Natural killer cell (primary cell): ENCODE results near the gene ARSH. TPM values are rescaled to one million over a fixed set of nuclear protein-coding genes. Genes with fewer than 3 reads are reported as not detected.
"Not testable (repeated sequence)": the region's sequence is repeated elsewhere in the genome, so short reads cannot be mapped to it uniquely, and the experiment has no call there.

ENCODE experiments used
- ATAC-seq, 3 donors: fragments of 150-1000 bp in 2 of 3; fragments of 200-7000 bp in 1 of 3; cut with Tn5 transposase; 1 replicate in 1 of 3; 2 replicates in 2 of 3; pipeline ENCODE4 v1.10.0; 2021; ENCODE audit warnings: mild to moderate bottlenecking in 2 of 3, moderate library complexity in 2 of 3
- DNase-seq, 2 donors: peaks; one replicate each; pipeline versions ENCODE4 v3.0.0 to v3.0.0-alpha.2; 2013 to 2021; ENCODE audit warnings: mixed read lengths in 1 of 2
- H3K27ac ChIP-seq: one replicate; pipeline ENCODE4 v1.5.1; 2013; ENCODE audit warnings: mild to moderate bottlenecking, low read length
- H3K27me3 ChIP-seq: one replicate; pipeline ENCODE4 v1.6.1; 2013; ENCODE audit warnings: low read length; ENCODE audit not compliant: control insufficient read depth, insufficient read depth
- H3K36me3 ChIP-seq: one replicate; pipeline ENCODE4 v1.6.1; 2013; ENCODE audit warnings: low read length; ENCODE audit not compliant: control insufficient read depth, insufficient read depth
- H3K4me1 ChIP-seq: one replicate; pipeline ENCODE4 v1.6.1; 2013; ENCODE audit warnings: low read length; ENCODE audit not compliant: control insufficient read depth, insufficient read depth
- H3K4me3 ChIP-seq: one replicate; pipeline ENCODE4 v1.5.1; 2013; ENCODE audit warnings: low read length
- H3K9me3 ChIP-seq: one replicate; pipeline ENCODE4 v1.6.1; 2013; ENCODE audit warnings: low read length; ENCODE audit not compliant: control insufficient read depth, insufficient read depth
- H3K27ac Mint-ChIP-seq, 2 donors: one replicate each; pipeline ENCODE4 v1.8.0; 2022; ENCODE audit warnings: mild to moderate bottlenecking in 2 of 2, mixed read lengths in 2 of 2, moderate library complexity in 1 of 2
- H3K27me3 Mint-ChIP-seq, 2 donors: one replicate each; pipeline ENCODE4 v1.8.0; 2022; ENCODE audit warnings: low read depth in 2 of 2, mixed read lengths in 2 of 2
- H3K36me3 Mint-ChIP-seq: one replicate; pipeline ENCODE4 v1.8.0; 2022; ENCODE audit warnings: mixed read lengths
- H3K4me1 Mint-ChIP-seq, 2 donors: one replicate each; pipeline ENCODE4 v1.8.0; 2022; ENCODE audit warnings: mixed read lengths in 2 of 2
- H3K4me3 Mint-ChIP-seq: one replicate; pipeline ENCODE4 v1.8.0; 2022; ENCODE audit warnings: mild to moderate bottlenecking, moderate library complexity, mixed read lengths
- H3K9me3 Mint-ChIP-seq, 2 donors: one replicate each; pipeline ENCODE4 v1.8.0; 2022; ENCODE audit warnings: mixed read lengths in 2 of 2
- WGBS: methylation state at CpG from one replicate; pipeline ENCODE4 v1.1.7; 2013; ENCODE audit warnings: missing lambda C conversion rate; ENCODE audit not compliant: insufficient coverage; 5-methylcytosine and 5-hydroxymethylcytosine counted together
- intact Hi-C: fragments of 100-400 bp; cut with micrococcal nuclease; formaldehyde crosslinking; loops from one replicate; pipeline ENCODE4 v1.14.2; 2022
- total RNA-seq, 4 donors: library from RNA; stranded (reverse); fragments of 120-200 nt in 1 of 4; gene quantifications; one replicate each; pipeline versions ENCODE4 v1.2.3 to v1.2.4, GENCODE V29; 2013 to 2022
- TF ChIP-seq, protein P1 (sequence below): fragments of 200-600 bp; IDR thresholded peaks from one replicate; pipeline ENCODE4 v1.8.0; 2022; ENCODE audit warnings: antibody characterized with exemption

ARSH gene
- total RNA-seq, 3 donors from 2014 or later (not counting 1 experiment from before 2014, with no cell fraction given) = not detected

DNA sequence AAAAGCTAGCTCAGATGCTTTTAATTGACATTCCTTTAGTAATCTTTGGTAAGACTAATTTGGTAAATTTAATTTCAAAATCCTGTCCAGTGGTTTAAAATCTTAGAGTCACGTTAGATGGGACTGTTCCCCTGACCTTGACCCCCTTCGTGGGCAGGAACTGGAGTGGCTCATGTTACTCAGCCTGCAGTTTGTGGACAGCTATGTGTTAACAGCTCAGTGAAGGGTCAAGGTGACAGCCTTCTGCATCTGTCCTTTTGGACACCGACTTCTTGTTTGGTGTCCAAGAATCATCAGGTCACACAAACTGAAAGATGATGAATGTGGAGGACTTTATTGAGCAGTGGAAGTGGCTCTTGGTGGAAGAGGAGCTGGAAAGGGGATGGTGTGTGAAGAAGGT, 37.9 kb downstream of the ARSH start:
- Histone ChIP-seq H3K27ac (no peak overlapping the region), H3K4me3 (no peak overlapping the region), H3K4me1 (peaks cover 7% of the 10 kb centered on the region), H3K27me3 (no peaks in the 10 kb centered on the region), H3K9me3 (no peaks in the 10 kb centered on the region), H3K36me3 (no peaks in the 10 kb centered on the region)
- Mint-ChIP-seq H3K36me3 (no peaks in the 10 kb centered on the region), H3K27ac (no peak overlapping the region), H3K27me3 (no peaks in the 10 kb centered on the region), H3K4me3 (no peak overlapping the region), H3K4me1 (peaks cover 6 to 8% of the 10 kb centered on the region in 2 donors), H3K9me3 (no peaks in the 10 kb centered on the region)
- DNase-seq = no peak
- intact Hi-C loops = no loop called here
- 60% methylated on average over 3 of the region's 3 CpGs for WGBS
- TF ChIP-seq, protein P1, sequence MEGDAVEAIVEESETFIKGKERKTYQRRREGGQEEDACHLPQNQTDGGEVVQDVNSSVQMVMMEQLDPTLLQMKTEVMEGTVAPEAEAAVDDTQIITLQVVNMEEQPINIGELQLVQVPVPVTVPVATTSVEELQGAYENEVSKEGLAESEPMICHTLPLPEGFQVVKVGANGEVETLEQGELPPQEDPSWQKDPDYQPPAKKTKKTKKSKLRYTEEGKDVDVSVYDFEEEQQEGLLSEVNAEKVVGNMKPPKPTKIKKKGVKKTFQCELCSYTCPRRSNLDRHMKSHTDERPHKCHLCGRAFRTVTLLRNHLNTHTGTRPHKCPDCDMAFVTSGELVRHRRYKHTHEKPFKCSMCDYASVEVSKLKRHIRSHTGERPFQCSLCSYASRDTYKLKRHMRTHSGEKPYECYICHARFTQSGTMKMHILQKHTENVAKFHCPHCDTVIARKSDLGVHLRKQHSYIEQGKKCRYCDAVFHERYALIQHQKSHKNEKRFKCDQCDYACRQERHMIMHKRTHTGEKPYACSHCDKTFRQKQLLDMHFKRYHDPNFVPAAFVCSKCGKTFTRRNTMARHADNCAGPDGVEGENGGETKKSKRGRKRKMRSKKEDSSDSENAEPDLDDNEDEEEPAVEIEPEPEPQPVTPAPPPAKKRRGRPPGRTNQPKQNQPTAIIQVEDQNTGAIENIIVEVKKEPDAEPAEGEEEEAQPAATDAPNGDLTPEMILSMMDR = no peak
- no peak for ATAC-seq

DNA sequence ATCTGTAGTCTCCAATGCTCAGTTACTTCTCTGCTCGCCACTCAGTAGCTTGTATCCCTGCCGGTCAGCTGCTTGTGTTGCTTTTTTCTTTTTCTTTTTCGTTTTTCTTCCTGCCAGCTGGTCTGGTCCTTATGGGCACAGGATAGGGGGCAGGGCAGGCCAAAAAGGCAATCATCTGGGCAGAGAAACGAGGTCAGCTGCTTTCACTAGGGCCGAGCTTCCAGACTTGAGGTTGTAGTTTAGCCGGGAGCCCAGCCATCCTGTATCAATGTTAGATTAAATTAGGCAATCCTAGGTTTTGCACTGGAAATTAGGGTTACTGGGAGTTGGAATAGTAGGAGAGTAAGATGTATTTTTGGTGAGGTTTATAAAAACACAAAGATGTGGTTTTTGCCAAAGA, 38.3 kb downstream of the ARSH start:
- intact Hi-C loops = no loop called here
- no peaks in the 10 kb centered on the region for H3K36me3 Mint-ChIP-seq
- H3K27me3 ChIP-seq = no peaks in the 10 kb centered on the region
- H3K9me3 Mint-ChIP-seq = no peaks in the 10 kb centered on the region
- TF ChIP-seq, protein P1 = no peak
- no peak overlapping the region for H3K27ac Mint-ChIP-seq
- H3K4me3 ChIP-seq = no peak overlapping the region
- no peak overlapping the region for H3K27ac ChIP-seq
- H3K27me3 Mint-ChIP-seq = no peaks in the 10 kb centered on the region
- peaks cover 6 to 8% of the 10 kb centered on the region in 2 donors for H3K4me1 Mint-ChIP-seq
- H3K9me3 ChIP-seq = no peaks in the 10 kb centered on the region
- no peaks in the 10 kb centered on the region for H3K36me3 ChIP-seq
- ATAC-seq (no peak), DNase-seq (no peak)
- H3K4me3 Mint-ChIP-seq = no peak overlapping the region
- H3K4me1 ChIP-seq = peaks cover 7% of the 10 kb centered on the region
- 85% methylated on average over 6 of the region's 6 CpGs for WGBS

DNA sequence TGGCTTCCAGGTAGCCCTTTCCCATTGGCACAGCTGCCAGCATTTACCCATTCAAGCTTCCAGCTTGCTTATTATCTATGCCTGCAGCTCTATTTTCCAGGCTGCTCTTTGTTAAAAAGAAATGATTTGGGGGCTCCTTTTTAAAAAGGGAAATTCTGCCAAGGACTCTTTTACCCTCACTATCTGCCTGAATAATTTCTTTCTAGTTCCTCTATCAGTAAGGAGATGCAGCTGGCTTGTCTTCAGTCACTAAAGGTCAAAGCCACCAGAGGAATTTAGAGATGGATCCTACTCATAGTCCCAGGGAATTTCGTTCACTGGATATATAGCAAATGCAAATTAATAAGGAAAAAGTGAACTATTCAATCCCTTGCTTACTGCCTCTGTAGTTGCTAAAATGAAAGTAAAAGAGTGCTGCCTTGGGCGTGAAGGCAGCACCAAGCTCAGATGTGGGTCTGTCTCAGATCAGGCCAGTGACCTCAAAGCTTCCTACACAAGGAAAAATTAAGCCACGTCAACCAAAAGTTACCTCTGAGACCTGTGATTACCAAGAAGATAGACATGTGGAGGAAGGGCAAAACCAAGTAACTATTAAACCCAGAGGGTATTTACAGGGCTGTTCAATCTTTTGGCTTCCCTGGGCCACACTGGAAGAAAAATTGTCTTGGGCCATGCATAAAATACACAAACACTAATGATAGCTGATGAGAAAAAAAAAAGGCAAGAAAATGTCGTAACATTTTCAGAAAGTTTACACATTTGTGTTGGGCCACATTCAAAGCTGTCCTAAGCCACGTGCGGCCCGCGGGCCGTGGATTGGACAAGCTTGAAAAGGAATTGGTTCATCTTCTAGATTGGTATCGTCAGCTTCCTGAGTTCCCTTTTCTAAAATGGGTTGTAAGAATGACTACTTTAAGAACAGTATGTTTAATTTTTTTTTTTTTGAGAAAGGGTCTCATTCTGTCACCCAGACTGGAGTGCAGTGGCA, 40.2 kb downstream of the ARSH start:
- no peaks in the 10 kb centered on the region for H3K36me3 ChIP-seq
- H3K4me1 Mint-ChIP-seq = peaks cover 6 to 8% of the 10 kb centered on the region in 2 donors

DNA sequence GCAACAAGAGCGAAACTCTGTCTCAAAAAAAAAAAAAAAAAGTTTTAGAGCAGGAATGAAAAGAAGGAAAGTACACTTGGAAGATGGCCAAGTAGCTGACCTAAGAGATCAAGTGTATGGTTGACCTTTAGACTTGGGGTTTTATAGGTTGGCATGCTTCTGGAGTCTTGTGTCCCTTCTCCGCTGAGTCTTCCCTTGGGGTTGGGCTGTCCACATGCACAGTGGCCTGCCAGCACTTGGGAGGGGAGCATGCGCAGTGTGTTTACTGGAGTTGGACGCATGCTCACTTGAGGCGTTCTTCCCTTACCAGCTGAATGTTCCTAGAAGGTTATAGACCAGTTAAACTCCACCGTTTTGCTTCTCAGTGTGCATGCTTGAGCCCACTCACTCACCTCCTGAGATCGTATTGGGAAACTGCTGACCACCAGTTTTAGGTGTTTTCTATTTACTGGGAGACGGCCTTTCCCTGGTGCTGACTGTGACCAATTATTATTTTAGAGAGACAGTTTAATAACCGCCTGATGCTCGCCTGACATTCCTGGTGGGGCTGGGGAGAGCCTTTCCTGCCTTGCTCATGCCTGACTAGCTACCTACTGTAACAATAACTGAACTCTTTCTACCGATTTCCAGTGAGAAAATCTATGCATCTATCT, 44.3 kb downstream of the ARSH start:
- ATAC-seq, H3K36me3 Mint-ChIP-seq, H3K4me1 ChIP-seq, DNase-seq, H3K36me3 ChIP-seq, H3K4me3 ChIP-seq, H3K4me1 Mint-ChIP-seq, H3K9me3 Mint-ChIP-seq, H3K27ac Mint-ChIP-seq, H3K27ac ChIP-seq, H3K27me3 ChIP-seq, H3K27me3 Mint-ChIP-seq, H3K4me3 Mint-ChIP-seq, intact Hi-C loops, H3K9me3 ChIP-seq: not testable (repeated sequence)
- 80% methylated on average over 3 of the region's 11 CpGs for WGBS

More for the DNA sequence above, 40.2 kb downstream of the ARSH start:
- Mint-ChIP-seq H3K27ac (peak overlapping the region; percentile 87 to 92), H3K4me3 (peak overlapping the region; percentile 77), H3K36me3 (no peaks in the 10 kb centered on the region), H3K27me3 (no peaks in the 10 kb centered on the region), H3K9me3 (no peaks in the 10 kb centered on the region)
- H3K9me3 ChIP-seq = no peaks in the 10 kb centered on the region
- H3K27me3 ChIP-seq = no peaks in the 10 kb centered on the region
- intact Hi-C loops = no loop called here
- 42% methylated on average over 7 of the region's 10 CpGs for WGBS
- no peak overlapping the region for H3K4me3 ChIP-seq
- TF ChIP-seq, protein P1 = no peak
- H3K4me1 ChIP-seq = peaks cover 7% of the 10 kb centered on the region
- peak overlapping the region; percentile 50 for H3K27ac ChIP-seq
- peak in 1 of 2 donors; percentile 6 for DNase-seq
- peak in 1 of 3 donors; percentile 77 for ATAC-seq
